Measurements from ENCODE around the gene EXOSC2. TPM values are rescaled to one million over a fixed set of nuclear protein-coding genes. Genes with fewer than 3 reads are reported as not detected.
A peak's percentile ranks its signal among the peaks of the same experiment; 100 is the strongest.

EXOSC2 gene
- polyA plus RNA-seq, 1 donor (not counting 4 experiments of a cell fraction or from before 2014, with no cell fraction given): 37.5 TPM

DNA sequence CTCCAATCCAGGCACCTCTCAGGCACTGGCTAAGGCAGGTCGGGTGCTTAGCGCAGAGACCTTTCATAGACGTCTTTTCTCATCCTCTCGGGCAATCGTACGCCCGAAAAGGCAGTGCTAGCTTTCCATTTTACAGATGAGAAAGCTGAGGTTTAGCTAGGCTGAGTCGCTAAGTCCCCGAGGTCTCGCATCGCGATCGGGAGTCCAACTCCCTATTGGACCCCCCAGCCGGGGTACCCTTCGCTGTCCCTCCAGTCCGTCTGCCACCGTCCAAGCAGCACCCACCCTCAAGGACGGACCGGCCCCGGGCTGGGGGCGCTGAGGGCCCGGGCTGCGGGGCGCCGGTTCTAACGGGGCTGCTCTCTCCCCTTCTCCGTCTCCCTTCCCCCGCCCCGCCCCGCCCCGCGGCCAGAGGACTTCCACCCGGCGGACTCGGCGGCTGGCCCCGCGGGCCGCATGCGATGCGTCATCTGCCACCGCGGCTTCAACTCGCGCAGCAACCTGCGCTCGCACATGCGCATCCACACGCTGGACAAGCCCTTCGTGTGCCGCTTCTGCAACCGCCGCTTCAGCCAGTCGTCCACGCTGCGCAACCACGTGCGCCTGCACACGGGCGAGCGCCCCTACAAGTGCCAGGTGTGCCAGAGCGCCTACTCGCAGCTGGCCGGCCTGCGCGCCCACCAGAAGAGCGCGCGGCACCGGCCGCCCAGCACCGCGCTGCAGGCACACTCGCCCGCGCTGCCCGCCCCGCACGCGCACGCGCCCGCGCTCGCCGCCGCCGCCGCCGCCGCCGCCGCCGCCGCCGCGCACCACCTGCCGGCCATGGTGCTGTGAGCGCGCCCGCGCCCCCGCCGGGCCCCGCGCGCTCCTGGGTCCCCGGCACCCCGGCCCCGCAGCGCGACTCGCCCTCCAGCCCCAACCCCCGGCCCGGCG, 12.5 kb upstream of the EXOSC2 start:
- FAIRE-seq: no peak

GRCh38 chr9:130681769-130682420, 11.7 kb upstream of the EXOSC2 start:
- Histone ChIP-seq H3K4me2 (ENCODE audit: control insufficient read depth, extremely low read depth, insufficient read depth, low read depth, low read length) (peak overlapping the region; percentile 85), H3K27ac (ENCODE audit: control insufficient read depth, insufficient read depth, low read length) (no peak overlapping the region), H3K4me1 (ENCODE audit: control insufficient read depth, extremely low read depth, insufficient read depth, low read length) (peaks cover 11% of the 10 kb centered on the region), H4K20me1 (ENCODE audit: control insufficient read depth, extremely low read depth, insufficient read depth, low read length) (no peaks in the 10 kb centered on the region), H3K9me1 (ENCODE audit: control insufficient read depth, extremely low read depth, insufficient read depth, low read length) (no peaks in the 10 kb centered on the region), H2AFZ (ENCODE audit: control insufficient read depth, low read length) (peak overlapping the region; percentile 56), H3K79me2 (ENCODE audit: control insufficient read depth, insufficient read depth, low read length) (no peaks in the 10 kb centered on the region), H3K9ac (ENCODE audit: control insufficient read depth, extremely low read depth, insufficient read depth, low read length) (peak overlapping the region; percentile 22), H3K36me3 (ENCODE audit: control insufficient read depth in 2 of 2, extremely low read depth in 1 of 2, insufficient read depth in 2 of 2, low read length in 2 of 2) (no peaks in the 10 kb centered on the region), H3K4me3 (ENCODE audit: control insufficient read depth in 2 of 3, extremely low read depth in 1 of 3, insufficient read depth in 2 of 3, low read depth in 1 of 3, low read length in 3 of 3) (peak overlapping the region; percentile 42 to 61 (median 55)), H3K9me3 (ENCODE audit: control insufficient read depth, low read depth, low read length) (no peaks in the 10 kb centered on the region), H3K27me3 (ENCODE audit: control insufficient read depth, extremely low read depth, insufficient read depth, low read length) (peaks cover 5% of the 10 kb centered on the region)
- FAIRE-seq: no peak
- dilution Hi-C loops (cut with MboI; ENCODE audit: extremely low pct_ligation_motif_present, low sequenced_read_pairs): no loop called here
- TF ChIP-seq, protein P1, sequence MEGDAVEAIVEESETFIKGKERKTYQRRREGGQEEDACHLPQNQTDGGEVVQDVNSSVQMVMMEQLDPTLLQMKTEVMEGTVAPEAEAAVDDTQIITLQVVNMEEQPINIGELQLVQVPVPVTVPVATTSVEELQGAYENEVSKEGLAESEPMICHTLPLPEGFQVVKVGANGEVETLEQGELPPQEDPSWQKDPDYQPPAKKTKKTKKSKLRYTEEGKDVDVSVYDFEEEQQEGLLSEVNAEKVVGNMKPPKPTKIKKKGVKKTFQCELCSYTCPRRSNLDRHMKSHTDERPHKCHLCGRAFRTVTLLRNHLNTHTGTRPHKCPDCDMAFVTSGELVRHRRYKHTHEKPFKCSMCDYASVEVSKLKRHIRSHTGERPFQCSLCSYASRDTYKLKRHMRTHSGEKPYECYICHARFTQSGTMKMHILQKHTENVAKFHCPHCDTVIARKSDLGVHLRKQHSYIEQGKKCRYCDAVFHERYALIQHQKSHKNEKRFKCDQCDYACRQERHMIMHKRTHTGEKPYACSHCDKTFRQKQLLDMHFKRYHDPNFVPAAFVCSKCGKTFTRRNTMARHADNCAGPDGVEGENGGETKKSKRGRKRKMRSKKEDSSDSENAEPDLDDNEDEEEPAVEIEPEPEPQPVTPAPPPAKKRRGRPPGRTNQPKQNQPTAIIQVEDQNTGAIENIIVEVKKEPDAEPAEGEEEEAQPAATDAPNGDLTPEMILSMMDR (optimal IDR thresholded peaks at IDR 0.05 in 1 of 3, IDR thresholded peaks at IDR 0.05 in 1 of 3, conservative IDR thresholded peaks at IDR 0.05 in 1 of 3; ENCODE audit: extremely low read depth in 1 of 3, insufficient read depth in 2 of 3, low read length in 3 of 3): no peak
- no peak for TF ChIP-seq EZH2 (IDR thresholded peaks at IDR 0.05; ENCODE audit: low read length)
- no peak for DNase-seq (ENCODE audit: low read depth, low spot score)

More for the DNA sequence above, 12.5 kb upstream of the EXOSC2 start:
- H3K36me3 ChIP-seq (ENCODE audit: control insufficient read depth in 2 of 2, extremely low read depth in 1 of 2, insufficient read depth in 2 of 2, low read length in 2 of 2): no peaks in the 10 kb centered on the region
- peak overlapping the region; percentile 44 to 61 (median 55) for H3K4me3 ChIP-seq (ENCODE audit: control insufficient read depth in 2 of 3, extremely low read depth in 1 of 3, insufficient read depth in 2 of 3, low read depth in 1 of 3, low read length in 3 of 3)
- no peaks in the 10 kb centered on the region for H3K9me3 ChIP-seq (ENCODE audit: control insufficient read depth, low read depth, low read length)
- H3K4me1 ChIP-seq (ENCODE audit: control insufficient read depth, extremely low read depth, insufficient read depth, low read length): peaks cover 11% of the 10 kb centered on the region
- H3K9ac ChIP-seq (ENCODE audit: control insufficient read depth, extremely low read depth, insufficient read depth, low read length): no peak overlapping the region
- peak overlapping the region; percentile 91 for H2AFZ ChIP-seq (ENCODE audit: control insufficient read depth, low read length)
- H3K27me3 ChIP-seq (ENCODE audit: control insufficient read depth, extremely low read depth, insufficient read depth, low read length): peaks cover 5% of the 10 kb centered on the region
- H3K9me1 ChIP-seq (ENCODE audit: control insufficient read depth, extremely low read depth, insufficient read depth, low read length): no peaks in the 10 kb centered on the region
- dilution Hi-C loops (cut with MboI; ENCODE audit: extremely low pct_ligation_motif_present, low sequenced_read_pairs): no loop called here
- H3K79me2 ChIP-seq (ENCODE audit: control insufficient read depth, insufficient read depth, low read length): no peaks in the 10 kb centered on the region
- H3K27ac ChIP-seq (ENCODE audit: control insufficient read depth, insufficient read depth, low read length): no peak overlapping the region
- H3K4me2 ChIP-seq (ENCODE audit: control insufficient read depth, extremely low read depth, insufficient read depth, low read depth, low read length): peak overlapping the region; percentile 85
- no peak for TF ChIP-seq EZH2 (IDR thresholded peaks at IDR 0.05; ENCODE audit: low read length)
- TF ChIP-seq, protein P1 (optimal IDR thresholded peaks at IDR 0.05 in 1 of 3, IDR thresholded peaks at IDR 0.05 in 1 of 3, conservative IDR thresholded peaks at IDR 0.05 in 1 of 3; ENCODE audit: extremely low read depth in 1 of 3, insufficient read depth in 2 of 3, low read length in 3 of 3): no peak
- H4K20me1 ChIP-seq (ENCODE audit: control insufficient read depth, extremely low read depth, insufficient read depth, low read length): no peaks in the 10 kb centered on the region
- DNase-seq (ENCODE audit: low read depth, low spot score): no peak

Measured in keratinocyte (primary cell).